Stimulated activated CD8-positive, alpha-beta memory T cell treated with anti-CD3 and anti-CD28 coated beads, Interleukin-4, amount 100 ng/mL, for 24 hours (primary cell): ENCODE measurements around the gene CUEDC2.

ENCODE experiments used
- DNase-seq: peaks from one replicate; pipeline ENCODE4 v3.0.0-alpha.2; 2020; ENCODE audit warnings: low read depth

The CUEDC2 gene

GRCh38 chr10:102396730-102397151 is 35.6 kb downstream of the CUEDC2 start:
- no peak for DNase-seq

- no peak for DNase-seq
Measured at GRCh38 chr10:102396317-102396650, 36.1 kb downstream of the CUEDC2 start.

GRCh38 chr10:102395400-102396316 is 36.7 kb downstream of the CUEDC2 start, which contains the start of gene NFKB2:
Gene NFKB2 (plus strand): TSS chr10:102395705. CDS start chr10:102395960, 255 bp downstream.
- DNase-seq: peak; percentile 86

GRCh38 chr10:102394801-102395399 is 37.5 kb downstream of the CUEDC2 start:
- peak; percentile 55 for DNase-seq

- peak; percentile 98 for DNase-seq
Measured at GRCh38 chr10:102394079-102394800, 38.1 kb downstream of the CUEDC2 start.

- DNase-seq: no peak
Measured at GRCh38 chr10:102393411-102394078, 38.8 kb downstream of the CUEDC2 start.

- DNase-seq: no peak
Measured at GRCh38 chr10:102392306-102392705, 40.1 kb downstream of the CUEDC2 start.

- no peak for DNase-seq
Measured at GRCh38 chr10:102389894-102390293, 42.5 kb downstream of the CUEDC2 start.

- no peak for DNase-seq
Measured at GRCh38 chr10:102384606-102385429, 47.6 kb downstream of the CUEDC2 start.

- DNase-seq: no peak
Measured at GRCh38 chr10:102384053-102384452, 48.3 kb downstream of the CUEDC2 start.

- DNase-seq: no peak
Measured at GRCh38 chr10:102382871-102383270, 49.5 kb downstream of the CUEDC2 start.

GRCh38 chr10:102381983-102382382 is 50.4 kb downstream of the CUEDC2 start:
- no peak for DNase-seq

GRCh38 chr10:102379383-102379782 is 53.0 kb downstream of the CUEDC2 start:
- DNase-seq: no peak

- DNase-seq: no peak
Measured at GRCh38 chr10:102376901-102377300, 55.5 kb downstream of the CUEDC2 start.

- DNase-seq: no peak
Measured at GRCh38 chr10:102375867-102376266, 56.5 kb downstream of the CUEDC2 start.

- DNase-seq: no peak
Measured at GRCh38 chr10:102375250-102375649, 57.1 kb downstream of the CUEDC2 start.
